WERI-Rb-1 (cell line): ENCODE results near the gene OARD1.

Source experiments
- DNase-seq: peaks from one replicate; pipeline ENCODE4 v3.0.0-alpha.2; 2020
- H3K27ac ChIP-seq: fragments of 250-450 bp; sonication (Bioruptor Pico); 2 replicates; pipeline ENCODE4 v1.5.1; 2020; ENCODE audit warnings: mild to moderate bottlenecking, moderate library complexity
- H3K27me3 ChIP-seq: fragments of 250-450 bp; sonication (Bioruptor Pico); 2 replicates; pipeline ENCODE4 v1.5.1; 2021; ENCODE audit warnings: mild to moderate bottlenecking, low read depth, moderate library complexity; ENCODE audit not compliant: insufficient read depth, severe bottlenecking
- H3K36me3 ChIP-seq: fragments of 250-450 bp; sonication (Bioruptor Pico); 2 replicates; pipeline ENCODE4 v1.5.1; 2020; ENCODE audit warnings: mild to moderate bottlenecking, moderate library complexity
- H3K4me3 ChIP-seq: 2 replicates; pipeline ENCODE4 v1.5.1; 2011; ENCODE audit warnings: low read depth, mild to moderate bottlenecking, control low read depth, low read length
- H3K9me3 ChIP-seq: fragments of 250-450 bp; sonication (Bioruptor Pico); 2 replicates; pipeline ENCODE4 v1.5.1; 2021; ENCODE audit warnings: mild to moderate bottlenecking, moderate library complexity; ENCODE audit not compliant: severe bottlenecking
- CTCF ChIP-seq: IDR thresholded peaks from 2 replicates; pipeline ENCODE4 v1.5.1; 2011; ENCODE audit warnings: low read depth, mild to moderate bottlenecking, control low read depth, inconsistent platforms, low read length

Gene OARD1

GRCh38 chr6:41036186-41036585, 36.0 kb downstream of the OARD1 start:
- Histone ChIP-seq H3K9me3 (no peaks in the 10 kb centered on the region), H3K4me3 (no peak overlapping the region), H3K27ac (no peak overlapping the region), H3K27me3 (no peaks in the 10 kb centered on the region), H3K36me3 (no peaks in the 10 kb centered on the region)
- no peak for DNase-seq
- no peak for TF ChIP-seq CTCF

- Histone ChIP-seq H3K36me3 (no peaks in the 10 kb centered on the region), H3K27ac (no peak overlapping the region), H3K9me3 (no peaks in the 10 kb centered on the region), H3K4me3 (no peak overlapping the region), H3K27me3 (no peaks in the 10 kb centered on the region)
- TF ChIP-seq CTCF = no peak
- no peak for DNase-seq
Measured at GRCh38 chr6:41033776-41034175, 38.4 kb downstream of the OARD1 start.

GRCh38 chr6:41032830-41033229, 39.3 kb downstream of the OARD1 start:
- TF ChIP-seq CTCF = no peak
- Histone ChIP-seq H3K4me3 (no peak overlapping the region), H3K27me3 (no peaks in the 10 kb centered on the region), H3K36me3 (no peaks in the 10 kb centered on the region), H3K9me3 (no peaks in the 10 kb centered on the region), H3K27ac (no peak overlapping the region)
- DNase-seq = no peak

- DNase-seq = no peak
- peak overlapping the region; percentile 72 for H3K27ac ChIP-seq
- no peaks in the 10 kb centered on the region for H3K27me3 ChIP-seq
- no peaks in the 10 kb centered on the region for H3K9me3 ChIP-seq
- H3K4me3 ChIP-seq = peak overlapping the region; percentile 57
- TF ChIP-seq CTCF = no peak
- H3K36me3 ChIP-seq = no peaks in the 10 kb centered on the region
Measured at GRCh38 chr6:41028561-41029412, 43.4 kb downstream of the OARD1 start.

GRCh38 chr6:41027799-41028560, 44.2 kb downstream of the OARD1 start:
- DNase-seq = peak; percentile 89
- peak overlapping the region; percentile 72 for H3K27ac ChIP-seq
- H3K9me3 ChIP-seq = no peaks in the 10 kb centered on the region
- TF ChIP-seq CTCF = peak; percentile 99
- H3K36me3 ChIP-seq = no peaks in the 10 kb centered on the region
- peak overlapping the region; percentile 57 for H3K4me3 ChIP-seq
- no peaks in the 10 kb centered on the region for H3K27me3 ChIP-seq
